GM12878 (cell line): ENCODE measurements around the gene KANTR.

Source experiments
- CBX5 ChIP-seq: sonication (generic); IDR thresholded peaks from 2 replicates; pipeline ENCODE4 v1.6.1; 2016; ENCODE audit warnings: low read depth, moderate library complexity, mild to moderate bottlenecking, inconsistent platforms
- ZBTB33 ChIP-seq: fragments of 450-650 bp; IDR thresholded peaks from 2 replicates; pipeline ENCODE4 v1.6.1; 2017; ENCODE audit warnings: mild to moderate bottlenecking
- TF ChIP-seq, protein P1 (sequence below), 3 experiments: IDR thresholded peaks in 2 of 3; conservative IDR thresholded peaks in 1 of 3; 2 replicates each; pipeline ENCODE4 v1.5.1; 2011; ENCODE audit warnings: low read depth in 3 of 3, low read length in 3 of 3, mild to moderate bottlenecking in 3 of 3, control low read depth in 2 of 3, moderate library complexity in 2 of 3, inconsistent platforms in 1 of 3, mixed read lengths in 1 of 3; ENCODE audit not compliant: control insufficient read depth in 2 of 3, insufficient read depth in 1 of 3; ENCODE audit errors: extremely low read depth in 1 of 3

- TF ChIP-seq CBX5 (no peak), ZBTB33 (no peak)
- TF ChIP-seq, protein P1, sequence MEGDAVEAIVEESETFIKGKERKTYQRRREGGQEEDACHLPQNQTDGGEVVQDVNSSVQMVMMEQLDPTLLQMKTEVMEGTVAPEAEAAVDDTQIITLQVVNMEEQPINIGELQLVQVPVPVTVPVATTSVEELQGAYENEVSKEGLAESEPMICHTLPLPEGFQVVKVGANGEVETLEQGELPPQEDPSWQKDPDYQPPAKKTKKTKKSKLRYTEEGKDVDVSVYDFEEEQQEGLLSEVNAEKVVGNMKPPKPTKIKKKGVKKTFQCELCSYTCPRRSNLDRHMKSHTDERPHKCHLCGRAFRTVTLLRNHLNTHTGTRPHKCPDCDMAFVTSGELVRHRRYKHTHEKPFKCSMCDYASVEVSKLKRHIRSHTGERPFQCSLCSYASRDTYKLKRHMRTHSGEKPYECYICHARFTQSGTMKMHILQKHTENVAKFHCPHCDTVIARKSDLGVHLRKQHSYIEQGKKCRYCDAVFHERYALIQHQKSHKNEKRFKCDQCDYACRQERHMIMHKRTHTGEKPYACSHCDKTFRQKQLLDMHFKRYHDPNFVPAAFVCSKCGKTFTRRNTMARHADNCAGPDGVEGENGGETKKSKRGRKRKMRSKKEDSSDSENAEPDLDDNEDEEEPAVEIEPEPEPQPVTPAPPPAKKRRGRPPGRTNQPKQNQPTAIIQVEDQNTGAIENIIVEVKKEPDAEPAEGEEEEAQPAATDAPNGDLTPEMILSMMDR (IDR thresholded peaks at IDR 0.05 in 2 of 3, conservative IDR thresholded peaks at IDR 0.05 in 1 of 3; ENCODE audit: control insufficient read depth in 2 of 3, extremely low read depth in 1 of 3, insufficient read depth in 1 of 3, low read depth in 3 of 3, low read length in 3 of 3), result peak; percentile 41 to 59 (median 56); a peak in 5 of 6 replicates
Measured at GRCh38 chrX:53093177-53093655, 726 bp upstream of the KANTR start.
